HEK293 (cell line): Measurements from ENCODE around the gene ARRDC2.

ENCODE experiments used
- ATF2 ChIP-seq: fragments of 450-650 bp; formaldehyde crosslinking; IDR thresholded peaks from 2 replicates; pipeline ENCODE4 v1.5.1; 2016; ENCODE audit warnings: missing biosample characterization, missing genetic modification characterization, low read depth
- CTCF ChIP-seq: fragments of 450-650 bp; formaldehyde crosslinking; IDR thresholded peaks from 2 replicates; pipeline ENCODE4 v1.5.1; 2016; ENCODE audit warnings: missing biosample characterization, missing genetic modification characterization
- HOXD13 ChIP-seq: sonication (generic); formaldehyde crosslinking; IDR thresholded peaks from 2 replicates; pipeline ENCODE4 v1.8.0; 2022; ENCODE audit warnings: missing genetic modification reagents, borderline replicate concordance
- IKZF3 ChIP-seq: fragments of 450-650 bp; IDR thresholded peaks from 2 replicates; pipeline ENCODE4 v1.5.0; 2018; ENCODE audit warnings: missing biosample characterization, mild to moderate bottlenecking, missing genetic modification characterization, moderate library complexity
- ZNF223 ChIP-seq: fragments of 450-650 bp; formaldehyde crosslinking; IDR thresholded peaks from 2 replicates; pipeline ENCODE4 v1.5.1; 2016; ENCODE audit warnings: missing biosample characterization, missing genetic modification characterization
- ZNF24 ChIP-seq: fragments of 450-650 bp; formaldehyde crosslinking; IDR thresholded peaks from 2 replicates; pipeline ENCODE4 v1.5.1; 2016; ENCODE audit warnings: missing biosample characterization, missing genetic modification characterization
- ZNF513 ChIP-seq: fragments of 450-650 bp; IDR thresholded peaks from 2 replicates; pipeline ENCODE4 v1.5.1; 2018; ENCODE audit warnings: missing biosample characterization, missing genetic modification characterization
- ZNF707 ChIP-seq: fragments of 450-650 bp; formaldehyde crosslinking; IDR thresholded peaks from 2 replicates; pipeline ENCODE4 v1.5.1; 2016; ENCODE audit warnings: missing biosample characterization, missing genetic modification characterization
- ZNF792 ChIP-seq: fragments of 450-650 bp; formaldehyde crosslinking; IDR thresholded peaks from 2 replicates; pipeline ENCODE4 v1.5.1; 2016; ENCODE audit warnings: missing biosample characterization, missing genetic modification characterization
- ZSCAN4 ChIP-seq: fragments of 450-650 bp; formaldehyde crosslinking; IDR thresholded peaks from 2 replicates; pipeline ENCODE4 v1.5.1; 2017; ENCODE audit warnings: missing biosample characterization, missing genetic modification characterization
- ZXDB ChIP-seq: fragments of 450-650 bp; formaldehyde crosslinking; IDR thresholded peaks from 2 replicates; pipeline ENCODE4 v1.5.1; 2016; ENCODE audit warnings: missing biosample characterization, missing genetic modification characterization

- TF ChIP-seq CTCF (no peak), ZNF513 (tag by site-specific recombination) (no peak), IKZF3 (no peak), ATF2 (tag by site-specific recombination) (no peak), ZXDB (tag by site-specific recombination) (no peak), ZNF223 (tag by site-specific recombination) (no peak), ZNF707 (tag by site-specific recombination) (no peak), ZNF792 (no peak), HOXD13 (CRISPR knock-in tag) (no peak), ZNF24 (tag by site-specific recombination) (no peak), ZSCAN4 (no peak)
Observed at GRCh38 chr19:18023622-18024251, 15.8 kb downstream of the ARRDC2 start.
